ENCODE measurements around the gene ACOX2.

GRCh38 chr3:58560771-58561311 lies 23.9 kb upstream of the ACOX2 start:
- TF ChIP-seq CTCF (IDR thresholded peaks at IDR 0.05 in 2 of 3, conservative IDR thresholded peaks at IDR 0.05 in 1 of 3; ENCODE audit: borderline replicate concordance in 1 of 3, insufficient read depth in 1 of 3, low read depth in 2 of 3, low read length in 2 of 3) (peak; percentile 30 to 52 (median 34); a peak in 5 of 6 replicates), JUND (IDR thresholded peaks at IDR 0.05) (no peak), REST (IDR thresholded peaks at IDR 0.05; ENCODE audit: low read depth) (no peak), ATF3 (IDR thresholded peaks at IDR 0.05) (no peak), EZH2phosphoT487 (IDR thresholded peaks at IDR 0.05; ENCODE audit: borderline replicate concordance) (no peak), POLR2AphosphoS5 (IDR thresholded peaks at IDR 0.05; ENCODE audit: low read depth, low read length) (no peak), FOSL1 (IDR thresholded peaks at IDR 0.05; ENCODE audit: low read depth) (no peak), RAD21 (IDR thresholded peaks at IDR 0.05; ENCODE audit: low read depth) (peak; percentile 62), EGR1 (IDR thresholded peaks at IDR 0.05; ENCODE audit: low read depth) (no peak), POLR2A (IDR thresholded peaks at IDR 0.05; ENCODE audit: borderline replicate concordance, extremely low read depth, insufficient read depth, insufficient read length) (no peak), ZNF274 (IDR thresholded peaks at IDR 0.05; ENCODE audit: low read depth, low read length) (no peak), ZFX (IDR thresholded peaks at IDR 0.05) (no peak)
